GM18861 (cell line): ENCODE measurements around the gene LIPK.
"Not testable (repeated sequence)": the region's sequence is repeated elsewhere in the genome, so short reads cannot be mapped to it uniquely, and the experiment has no call there.

ENCODE experiments used
- ATAC-seq: cut with Tn5 transposase; IDR thresholded peaks from one replicate; pipeline ENCODE4 v1.9.1; 2021; ENCODE audit not compliant: unreplicated experiment

LIPK gene, protein sequence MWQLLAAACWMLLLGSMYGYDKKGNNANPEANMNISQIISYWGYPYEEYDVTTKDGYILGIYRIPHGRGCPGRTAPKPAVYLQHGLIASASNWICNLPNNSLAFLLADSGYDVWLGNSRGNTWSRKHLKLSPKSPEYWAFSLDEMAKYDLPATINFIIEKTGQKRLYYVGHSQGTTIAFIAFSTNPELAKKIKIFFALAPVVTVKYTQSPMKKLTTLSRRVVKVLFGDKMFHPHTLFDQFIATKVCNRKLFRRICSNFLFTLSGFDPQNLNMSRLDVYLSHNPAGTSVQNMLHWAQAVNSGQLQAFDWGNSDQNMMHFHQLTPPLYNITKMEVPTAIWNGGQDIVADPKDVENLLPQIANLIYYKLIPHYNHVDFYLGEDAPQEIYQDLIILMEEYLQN

DNA sequence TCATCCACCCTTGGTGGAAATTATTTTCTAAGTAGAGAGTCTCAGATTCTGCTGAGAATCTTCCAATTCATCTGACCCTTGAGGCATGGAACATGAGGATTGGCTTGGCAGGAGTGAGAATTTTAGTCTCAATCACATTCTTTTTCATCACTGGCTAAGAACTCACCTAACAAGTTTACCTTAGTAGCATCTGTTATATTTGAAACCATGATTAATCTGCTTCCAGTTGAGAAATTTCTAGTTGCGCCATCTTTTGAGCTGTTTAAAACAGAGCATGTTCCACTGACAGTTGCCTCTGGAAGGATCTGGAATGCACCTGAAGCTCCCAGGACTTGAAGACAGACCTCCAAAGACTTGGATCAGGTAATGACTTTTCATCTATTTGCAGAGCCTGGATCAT lies at the start of gene LIPK:
TSS of gene LIPK (plus strand) at position 292 of the 400 bp plus-strand sequence. CDS start 18,295 bp downstream, outside the sequence.
- no peak for ATAC-seq

DNA sequence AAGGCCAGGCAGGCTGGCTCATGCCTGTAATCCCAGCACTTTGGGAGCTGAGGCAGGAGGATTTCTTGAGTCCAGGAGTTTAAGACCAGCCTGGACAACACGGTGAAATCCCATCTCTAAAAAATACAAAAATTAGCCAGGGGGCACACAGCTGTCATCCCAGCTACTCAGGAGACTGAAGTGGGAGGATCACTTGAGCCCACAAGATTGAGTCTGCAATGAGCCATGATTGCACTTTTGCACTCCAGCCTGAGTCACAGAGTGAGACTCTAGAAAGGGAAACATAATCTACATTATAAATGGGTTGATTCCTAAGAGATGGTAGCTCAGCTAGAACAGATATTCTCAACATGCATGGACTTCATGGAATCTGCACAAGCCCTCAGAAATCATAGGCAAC lies 48.1 kb upstream of the LIPK start:
- no peak for ATAC-seq

DNA sequence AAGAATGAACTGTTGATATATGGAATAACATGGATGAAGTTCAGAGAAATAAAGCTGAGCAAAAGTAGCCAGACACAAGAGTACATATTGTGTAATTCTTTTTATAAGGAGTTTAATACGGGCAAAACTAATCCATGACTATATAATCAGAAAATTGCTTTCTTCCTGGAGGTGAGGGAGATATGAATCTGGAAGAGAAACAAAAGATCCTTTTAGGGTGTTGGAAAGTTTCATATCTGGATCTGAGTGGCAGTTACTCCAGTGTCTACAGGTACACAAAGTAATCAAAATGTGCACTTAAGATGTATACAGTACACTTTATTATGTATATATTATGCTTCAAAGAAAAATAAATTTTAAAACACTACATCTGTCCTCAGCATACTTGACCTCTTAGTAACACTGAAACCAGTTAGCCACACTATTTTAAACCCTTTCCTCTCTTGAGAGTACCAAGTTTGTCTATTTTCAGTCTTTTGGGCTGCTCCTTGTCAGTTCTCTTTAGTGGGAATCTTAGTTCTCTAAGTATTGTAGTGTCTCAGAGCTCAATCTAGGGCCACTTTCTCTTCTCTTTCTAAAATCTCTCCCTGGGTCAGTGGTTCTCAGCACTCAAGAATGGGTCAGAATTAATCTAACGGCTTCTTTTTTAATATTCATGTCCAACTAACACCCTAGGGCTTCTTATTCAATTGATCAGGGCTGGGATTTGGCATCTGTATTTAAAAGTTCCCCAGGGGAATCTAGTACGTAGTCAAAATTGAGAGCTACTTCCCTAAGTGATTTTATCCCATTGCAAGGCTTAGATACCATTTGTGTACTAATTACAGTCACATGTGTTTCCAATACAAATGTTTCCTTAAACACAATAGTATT lies 46.1 kb upstream of the LIPK start:
- no peak for ATAC-seq

DNA sequence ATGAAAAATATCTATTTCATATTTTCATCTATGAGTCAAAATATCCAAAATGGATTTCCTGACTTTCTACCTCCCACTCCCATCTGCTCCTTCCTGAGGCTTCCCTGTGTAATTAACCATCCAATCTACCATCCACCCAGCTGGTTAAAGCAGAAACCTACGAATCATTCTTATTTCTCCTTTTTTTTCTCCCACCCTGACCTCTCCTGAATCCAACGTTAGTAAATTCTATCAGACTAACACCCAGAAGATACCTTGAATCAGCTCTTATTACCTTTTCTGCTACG lies 45.5 kb upstream of the LIPK start:
- no peak for ATAC-seq

DNA sequence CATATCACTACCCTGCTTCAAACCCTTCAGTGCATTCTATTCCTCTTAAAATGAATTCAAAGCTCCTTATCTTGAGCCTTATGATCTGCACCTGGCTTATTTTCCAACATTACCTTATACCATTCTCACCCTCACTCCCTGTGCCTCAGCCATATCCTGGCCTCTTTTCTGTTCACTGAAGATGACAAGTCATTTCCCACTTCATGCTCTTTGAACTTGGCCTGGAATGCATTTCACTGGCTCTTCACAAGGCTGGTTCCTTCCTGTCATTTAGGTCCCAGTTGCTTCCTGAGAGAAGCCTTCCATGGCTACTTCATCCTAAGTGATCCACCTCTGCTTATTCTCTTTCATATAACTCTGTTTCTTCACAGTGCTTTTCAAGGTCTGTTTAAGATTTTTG lies 45.0 kb upstream of the LIPK start:
- no peak for ATAC-seq

DNA sequence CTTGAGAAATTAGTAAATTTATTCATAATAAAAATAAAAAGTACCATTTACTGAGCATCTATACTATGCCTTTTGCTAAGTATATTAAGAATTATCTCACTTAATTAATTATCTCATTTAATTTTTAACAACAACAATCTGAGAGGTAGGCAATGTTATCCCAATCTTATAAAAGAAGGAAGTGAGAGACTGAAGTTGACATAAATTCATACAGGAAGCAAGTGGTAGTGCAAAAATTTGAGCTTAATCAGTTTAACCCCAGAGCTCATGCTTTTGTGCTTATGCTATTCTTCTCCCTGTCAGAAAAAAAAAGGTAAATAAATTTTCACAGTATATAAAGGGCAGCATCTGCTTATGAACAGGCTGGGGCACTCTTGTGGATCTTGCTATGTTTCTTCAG lies 44.5 kb upstream of the LIPK start:
- ATAC-seq, result no peak

DNA sequence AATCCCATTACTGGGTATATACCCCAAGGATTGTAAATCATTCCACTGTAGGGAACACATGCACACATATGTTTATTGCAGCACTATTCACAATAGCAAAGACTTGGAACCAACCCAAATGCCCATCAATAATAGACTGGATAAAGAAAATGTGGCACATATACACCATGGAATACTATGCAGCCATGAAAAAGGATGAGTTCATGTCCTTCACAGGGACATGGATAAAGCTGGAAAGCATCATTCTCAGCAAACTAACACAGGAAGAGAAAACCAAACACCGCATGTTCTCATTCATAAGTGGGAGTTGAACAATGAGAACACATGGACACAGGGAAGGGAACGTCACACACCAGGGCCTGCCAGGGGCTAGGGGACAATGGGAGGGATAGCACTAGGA lies 42.9 kb upstream of the LIPK start:
- ATAC-seq, result not testable (repeated sequence)

DNA sequence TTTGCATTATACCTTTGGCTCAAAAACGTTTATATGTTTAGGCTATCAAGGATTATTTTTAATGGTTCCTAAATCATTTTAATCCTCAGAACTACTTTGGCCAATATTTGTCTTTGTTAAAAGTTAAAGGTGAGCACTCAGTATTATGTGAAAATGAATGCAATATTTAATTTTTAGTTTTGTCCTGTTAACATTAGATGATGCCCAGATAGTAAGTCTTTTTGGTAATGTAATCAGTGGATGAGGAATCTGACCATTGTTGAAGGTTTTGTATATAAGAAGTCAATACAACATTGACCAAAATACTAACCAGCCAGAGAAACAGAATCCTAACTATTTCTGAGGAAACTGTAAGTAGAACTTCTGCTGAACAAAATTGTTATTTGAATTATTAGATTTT lies 41.9 kb upstream of the LIPK start, which contains the start of gene LIPF:
TSS of gene LIPF (plus strand) at position 301 of the 400 bp plus-strand sequence. CDS start 2,856 bp downstream, outside the sequence.
- no peak for ATAC-seq

DNA sequence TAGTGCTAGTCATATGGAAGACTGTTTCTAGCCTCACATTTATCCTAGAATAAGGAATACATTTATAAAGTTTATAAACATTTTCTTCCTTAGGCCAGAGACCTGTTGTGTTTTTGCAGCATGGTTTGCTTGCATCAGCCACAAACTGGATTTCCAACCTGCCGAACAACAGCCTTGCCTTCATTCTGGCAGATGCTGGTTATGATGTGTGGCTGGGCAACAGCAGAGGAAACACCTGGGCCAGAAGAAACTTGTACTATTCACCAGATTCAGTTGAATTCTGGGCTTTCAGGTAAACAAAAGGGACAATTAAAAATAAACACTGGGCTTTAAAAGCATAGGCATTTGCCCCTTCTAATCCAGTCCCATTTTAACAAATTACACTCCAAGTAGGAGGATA lies 37.6 kb upstream of the LIPK start:
- no peak for ATAC-seq

DNA sequence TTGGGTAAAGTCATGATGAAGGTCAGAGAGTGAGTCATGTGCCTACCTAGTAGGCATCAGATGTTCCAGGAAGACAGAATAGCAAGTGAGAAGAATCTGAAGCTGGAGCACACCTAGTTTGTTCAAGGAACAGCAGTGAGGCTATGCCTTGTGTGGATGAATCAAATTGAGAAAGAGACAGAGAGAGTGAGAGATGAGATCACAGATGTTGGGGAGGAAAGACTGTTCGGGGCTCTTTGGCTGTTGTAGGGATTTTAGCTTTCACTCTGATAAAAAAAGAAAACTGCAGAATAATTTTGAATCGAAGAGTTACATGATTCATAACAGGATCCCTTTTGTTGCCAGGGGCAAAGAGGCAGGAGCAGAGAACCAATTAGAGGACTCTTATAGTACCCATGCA lies 35.6 kb upstream of the LIPK start:
- no peak for ATAC-seq

DNA sequence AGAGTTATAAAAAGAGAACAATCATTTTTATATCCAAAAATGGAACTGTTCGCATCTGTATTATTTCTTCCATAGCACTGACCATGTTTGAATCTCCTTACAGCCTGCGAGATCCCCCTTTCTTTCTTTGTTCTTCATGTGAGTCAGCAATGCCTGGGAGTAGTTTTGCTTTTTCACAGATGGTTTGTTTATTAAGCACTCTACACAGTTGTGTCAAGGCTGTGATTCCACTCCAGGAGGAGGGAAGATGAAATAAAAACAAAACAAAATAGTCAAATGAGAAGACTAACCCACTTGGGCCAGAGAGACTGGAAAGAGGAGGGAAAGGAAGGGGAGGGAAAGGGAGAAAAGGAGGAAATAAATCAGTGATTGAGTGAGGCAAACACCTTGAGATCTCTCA lies 34.0 kb upstream of the LIPK start:
- ATAC-seq, result no peak

DNA sequence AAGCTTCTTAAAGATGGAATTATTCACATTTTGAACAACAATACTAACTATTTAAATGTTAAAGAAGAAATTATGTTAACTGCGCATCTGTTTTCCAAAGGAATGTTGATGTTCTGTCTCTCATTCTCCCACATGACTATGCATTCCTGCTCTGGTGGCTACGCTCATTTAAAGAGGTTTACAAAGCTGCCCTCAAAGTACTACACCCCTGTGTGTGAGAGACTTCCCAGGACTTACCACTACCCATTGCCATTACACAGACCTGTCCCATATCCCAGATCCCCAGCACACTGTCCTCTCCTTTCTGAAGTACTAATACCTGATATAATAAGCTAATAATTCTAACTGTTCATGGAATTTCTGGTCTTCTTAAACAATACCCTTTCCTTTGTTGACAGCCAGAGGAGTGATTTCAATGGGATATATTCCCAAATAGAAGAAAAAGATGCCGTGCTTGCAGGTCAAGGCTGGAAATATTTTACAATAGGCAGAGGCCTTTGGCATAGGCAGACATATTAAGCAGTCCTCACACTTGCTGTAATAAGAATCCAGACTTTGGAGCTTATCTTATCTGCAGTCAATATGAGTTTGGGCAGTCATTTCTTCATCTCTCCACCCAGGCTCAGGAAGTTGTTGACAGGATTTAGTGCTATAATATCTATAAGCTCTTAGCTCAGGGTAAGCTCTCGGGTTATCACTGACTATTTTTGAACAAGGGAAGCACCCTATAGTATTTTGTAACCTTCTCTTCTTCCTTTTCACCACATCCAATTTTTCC lies 29.6 kb upstream of the LIPK start:
- ATAC-seq, result no peak

DNA sequence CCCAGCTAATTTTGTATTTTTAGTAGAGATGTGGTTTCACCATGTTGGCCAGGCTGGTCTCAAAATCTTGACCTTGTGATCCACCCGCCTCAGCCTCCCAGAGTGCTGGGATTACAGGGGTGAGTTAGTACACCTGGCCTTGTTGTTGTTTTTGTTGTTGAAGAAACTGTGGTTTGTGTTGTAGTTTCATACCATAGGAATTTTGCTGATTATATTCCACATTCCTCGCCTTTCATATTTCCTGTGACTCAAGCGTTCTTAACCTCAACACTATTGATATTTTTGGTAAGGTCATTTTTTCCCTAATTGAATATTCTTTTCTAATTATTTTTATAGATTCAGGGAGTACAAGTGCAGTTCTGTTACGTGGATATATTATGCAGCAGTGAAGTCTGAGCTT lies 25.1 kb upstream of the LIPK start:
- no peak for ATAC-seq

DNA sequence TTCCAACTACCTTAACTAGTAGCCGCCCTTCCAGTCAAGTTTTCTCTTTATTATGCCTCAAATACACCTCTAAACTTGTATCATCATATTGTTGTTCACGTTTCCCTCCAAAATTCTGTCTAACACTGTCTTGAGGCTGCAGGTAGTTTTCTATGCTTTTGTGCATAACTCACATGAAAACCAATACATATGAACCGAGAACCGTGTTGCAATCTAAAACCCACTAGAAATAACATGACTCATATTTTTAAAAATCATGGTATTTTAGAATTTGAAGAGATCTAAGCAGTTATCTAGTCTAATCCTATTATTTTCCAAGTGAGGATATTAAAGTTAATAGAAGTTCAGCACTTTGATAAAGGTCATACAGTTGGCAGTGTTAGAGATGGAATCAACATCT lies 23.6 kb upstream of the LIPK start:
- no peak for ATAC-seq

DNA sequence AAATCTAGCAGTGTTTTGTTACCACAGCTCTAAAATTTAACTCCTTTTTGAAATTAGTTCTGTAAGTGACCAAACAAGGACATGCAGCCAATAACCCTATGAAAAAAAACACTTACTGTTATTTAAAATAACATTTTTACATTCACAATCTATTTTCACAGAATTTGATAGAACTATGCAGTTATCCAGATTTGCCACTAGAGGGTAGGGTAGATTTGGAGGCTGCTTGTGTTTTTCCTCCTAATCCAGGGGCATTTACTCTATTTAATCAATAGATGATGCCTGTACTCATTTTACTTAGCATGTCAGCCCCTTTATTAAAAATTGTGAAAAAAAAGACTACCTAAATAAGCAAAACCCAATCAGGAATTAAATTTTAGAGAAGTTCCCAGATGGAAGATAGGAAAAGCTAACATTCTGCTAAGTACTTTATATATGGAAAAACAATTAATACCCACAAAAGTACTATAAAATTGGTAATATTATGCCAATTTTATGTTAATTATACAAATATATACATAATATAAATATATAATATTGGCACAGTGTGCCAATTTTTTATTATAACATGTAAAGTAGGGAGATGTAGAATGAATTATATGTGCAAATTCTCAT lies 18.1 kb upstream of the LIPK start:
- ATAC-seq, result no peak

DNA sequence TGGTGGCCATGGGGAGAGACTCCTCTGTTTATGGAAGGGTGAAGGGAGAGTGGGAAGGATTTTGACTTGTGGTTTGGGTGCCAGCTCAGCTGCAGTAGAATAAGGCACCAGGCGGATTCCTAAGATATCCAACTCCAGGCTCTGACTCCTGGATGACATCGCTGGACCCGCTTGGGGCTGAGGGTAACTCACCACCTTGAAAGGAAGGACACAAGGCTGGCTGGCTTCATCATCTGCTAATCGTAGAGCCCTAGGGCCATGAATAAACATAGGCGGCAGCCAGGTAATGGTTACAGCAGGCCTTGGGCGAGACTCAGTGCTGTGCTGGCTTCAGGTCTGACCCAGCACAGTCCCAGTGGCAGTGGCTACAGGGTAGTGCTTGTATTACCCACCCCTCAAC lies 16.7 kb upstream of the LIPK start:
- no peak for ATAC-seq

DNA sequence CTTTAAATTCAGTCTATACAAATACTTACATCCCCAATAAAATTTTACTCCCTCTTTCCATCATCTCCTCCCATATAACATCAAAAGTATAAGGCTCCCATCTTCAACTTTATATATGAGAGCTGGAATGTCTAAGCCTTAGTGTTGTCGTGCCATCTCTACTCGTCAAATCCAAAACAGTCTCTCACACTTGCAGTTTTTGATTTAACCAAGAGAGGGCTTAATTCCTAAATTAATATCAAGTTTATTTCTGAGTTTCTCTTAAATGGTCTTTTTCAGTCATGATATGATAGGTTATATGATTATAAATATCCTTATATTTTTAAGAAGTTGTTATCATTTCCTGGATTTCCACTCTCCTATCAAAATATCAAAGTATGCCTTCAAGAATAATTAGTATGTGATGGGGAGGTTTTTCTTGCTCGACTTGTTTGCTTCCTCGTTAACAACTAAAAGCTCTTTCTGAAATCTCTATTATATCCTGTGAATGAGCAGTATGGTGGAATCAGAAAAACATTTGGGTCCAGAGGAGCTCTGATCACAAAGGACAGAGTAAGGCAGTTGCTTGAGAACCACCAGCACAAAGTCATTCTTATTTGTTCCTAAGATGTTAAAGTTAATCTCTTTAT lies 12.5 kb upstream of the LIPK start:
- ATAC-seq, result no peak

DNA sequence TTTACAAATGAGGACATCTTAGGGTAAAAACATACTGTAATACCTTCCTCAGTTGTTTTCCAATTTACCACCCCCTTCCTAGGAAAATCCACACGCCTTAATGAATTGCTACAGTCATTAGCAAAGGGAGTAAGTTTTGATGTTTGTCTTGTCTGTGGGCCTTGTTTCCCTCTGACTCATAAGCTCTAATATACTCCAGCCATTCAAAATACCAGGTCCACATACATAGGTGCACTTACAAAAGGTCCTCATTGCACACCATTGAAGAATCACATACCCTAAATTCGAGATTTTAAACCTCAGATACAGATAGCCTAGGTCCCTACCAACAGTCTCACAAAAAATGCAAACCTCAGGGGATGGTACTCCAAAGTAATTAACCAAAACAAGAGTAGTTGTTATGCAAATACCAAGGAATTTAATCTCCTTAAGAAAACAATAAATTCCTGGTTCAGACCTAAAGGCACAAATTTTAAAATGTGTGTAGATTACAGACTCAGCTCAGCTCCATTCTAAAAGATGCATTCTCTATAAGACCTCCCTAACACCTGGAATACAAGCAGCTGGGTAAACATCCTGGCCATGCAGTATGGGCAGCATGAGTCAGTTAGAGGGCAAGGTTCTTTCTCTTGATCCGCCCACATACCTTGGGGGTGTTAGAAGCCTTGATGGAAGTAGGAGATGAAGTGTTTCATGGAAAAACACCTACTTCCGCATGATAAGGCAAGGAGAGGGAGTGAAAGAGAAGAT lies 3.0 kb upstream of the LIPK start:
- ATAC-seq, result no peak

DNA sequence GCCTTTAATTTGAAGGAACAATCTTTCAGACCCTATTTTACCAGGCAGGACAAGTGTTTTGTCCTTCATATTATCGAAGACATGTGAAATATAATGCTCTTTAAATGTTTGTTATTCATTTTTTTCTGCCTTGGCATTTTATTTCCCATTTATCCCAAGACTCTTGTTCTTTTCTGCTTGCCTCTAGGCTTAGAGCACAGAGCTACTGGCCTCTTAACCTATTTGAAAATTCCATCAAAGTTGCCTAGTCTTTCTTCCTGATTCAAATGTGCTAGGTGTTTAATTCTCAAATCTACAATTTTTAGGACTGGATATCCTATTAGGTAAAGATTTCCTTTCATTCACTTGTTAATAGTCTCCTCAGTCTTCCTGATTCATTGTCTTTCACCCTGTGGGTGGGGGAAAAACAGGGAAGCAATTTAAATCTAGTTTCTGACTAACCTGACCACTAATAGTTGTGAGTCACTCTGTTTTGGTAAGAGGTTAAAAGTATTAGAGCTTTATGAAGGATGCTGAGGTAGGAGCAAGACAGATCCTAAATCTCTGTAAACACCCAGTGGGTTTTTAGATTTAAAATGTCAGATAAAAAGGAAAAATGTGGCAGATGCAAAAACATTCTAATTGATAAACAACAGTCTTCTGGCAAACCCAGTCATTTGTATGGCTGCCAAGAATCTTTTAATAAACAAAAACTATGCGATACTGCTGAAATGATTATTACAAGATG lies 1.5 kb downstream of the LIPK start:
- ATAC-seq, result peak; percentile 64
